Measurements from ENCODE around the gene EIF1AX. TPM values are rescaled to one million over a fixed set of nuclear protein-coding genes. Genes with fewer than 3 reads are reported as not detected.
"Not testable (repeated sequence)": the region's sequence is repeated elsewhere in the genome, so short reads cannot be mapped to it uniquely, and the experiment has no call there.

Gene EIF1AX
- total RNA-seq, 1 experiment from 2014 or later, result 77.3 TPM

DNA sequence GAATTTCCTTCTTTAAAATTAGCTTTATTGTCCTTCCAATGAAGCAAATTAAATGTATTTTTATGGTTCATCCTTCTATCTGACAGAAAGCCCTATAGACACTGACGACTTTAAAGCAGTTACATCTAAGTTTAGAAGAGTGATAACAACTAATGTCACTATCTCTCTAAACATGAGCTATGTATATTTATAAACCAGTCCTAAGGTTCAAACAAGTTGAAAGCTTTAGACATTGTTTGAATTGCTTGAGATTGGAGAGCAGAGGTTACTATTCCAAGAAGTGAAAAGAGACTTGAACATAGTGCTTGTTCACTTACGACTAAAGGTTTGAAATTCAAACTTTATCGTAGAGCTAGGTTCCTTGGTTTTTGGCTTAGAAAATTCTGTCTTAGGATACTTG lies 30.2 kb upstream of the EIF1AX start:
- no peaks in the 10 kb centered on the region for H4K20me1 ChIP-seq (ENCODE audit: insufficient read depth)
- H3K27ac ChIP-seq, result no peak overlapping the region
- ChIA-PET CTCF (no interaction called here), POLR2A (ENCODE audit: unreplicated experiment) (no interaction called here)
- H3F3A ChIP-seq (ENCODE audit: insufficient read depth, low read depth), result no peaks in the 10 kb centered on the region
- H2AFZ ChIP-seq, result no peak overlapping the region
- no peak overlapping the region for H3K4me3 ChIP-seq
- no peaks in the 10 kb centered on the region for H3K9me3 ChIP-seq (ENCODE audit: insufficient read depth, low read depth)
- BruUV-seq (replicated peaks), result no TSS peak
- DNase-seq, result no peak
- TF ChIP-seq EZH2 (IDR thresholded peaks at IDR 0.05; ENCODE audit: low read depth), result no peak
- TF ChIP-seq, protein P1, sequence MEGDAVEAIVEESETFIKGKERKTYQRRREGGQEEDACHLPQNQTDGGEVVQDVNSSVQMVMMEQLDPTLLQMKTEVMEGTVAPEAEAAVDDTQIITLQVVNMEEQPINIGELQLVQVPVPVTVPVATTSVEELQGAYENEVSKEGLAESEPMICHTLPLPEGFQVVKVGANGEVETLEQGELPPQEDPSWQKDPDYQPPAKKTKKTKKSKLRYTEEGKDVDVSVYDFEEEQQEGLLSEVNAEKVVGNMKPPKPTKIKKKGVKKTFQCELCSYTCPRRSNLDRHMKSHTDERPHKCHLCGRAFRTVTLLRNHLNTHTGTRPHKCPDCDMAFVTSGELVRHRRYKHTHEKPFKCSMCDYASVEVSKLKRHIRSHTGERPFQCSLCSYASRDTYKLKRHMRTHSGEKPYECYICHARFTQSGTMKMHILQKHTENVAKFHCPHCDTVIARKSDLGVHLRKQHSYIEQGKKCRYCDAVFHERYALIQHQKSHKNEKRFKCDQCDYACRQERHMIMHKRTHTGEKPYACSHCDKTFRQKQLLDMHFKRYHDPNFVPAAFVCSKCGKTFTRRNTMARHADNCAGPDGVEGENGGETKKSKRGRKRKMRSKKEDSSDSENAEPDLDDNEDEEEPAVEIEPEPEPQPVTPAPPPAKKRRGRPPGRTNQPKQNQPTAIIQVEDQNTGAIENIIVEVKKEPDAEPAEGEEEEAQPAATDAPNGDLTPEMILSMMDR (conservative IDR thresholded peaks at IDR 0.05), result no peak
- H3K9me2 ChIP-seq (ENCODE audit: insufficient read depth), result no peaks in the 10 kb centered on the region
- H3K36me3 ChIP-seq (ENCODE audit: low read depth), result 0 out of 2 replicates have a peak, but pooled peaks cover 8% of the 10 kb centered on the region
- no peaks in the 10 kb centered on the region for H3K27me3 ChIP-seq (ENCODE audit: insufficient read depth, low read depth)
- H3K4me2 ChIP-seq, result no peak overlapping the region
- H3K4me1 ChIP-seq (replicated peaks; ENCODE audit: insufficient read depth), result no peaks in the 10 kb centered on the region
- intact Hi-C loops (cut with micrococcal nuclease; ENCODE audit: unreplicated experiment), result no loop called here
- H3K79me2 ChIP-seq (ENCODE audit: low read depth), result no peaks in the 10 kb centered on the region

DNA sequence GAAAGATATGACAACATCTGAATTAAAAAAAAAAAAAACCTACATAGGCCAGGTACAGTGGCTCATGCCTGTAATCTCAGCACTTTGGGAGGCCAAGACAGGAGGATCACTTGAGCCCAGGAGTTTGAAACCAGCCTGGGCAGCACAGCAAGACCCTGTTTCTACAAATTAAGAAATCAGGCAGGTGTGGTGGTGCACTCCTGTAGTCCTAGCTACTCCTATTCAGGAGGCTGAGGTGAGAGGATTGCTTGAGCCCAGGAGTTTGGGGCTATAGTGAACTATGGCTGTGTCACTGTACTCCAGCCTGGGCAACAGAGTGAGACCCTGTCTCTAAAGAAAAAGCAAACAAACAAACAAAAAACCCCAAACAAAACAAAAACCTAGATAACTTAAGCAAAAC lies 20.9 kb upstream of the EIF1AX start:
- POLR2A ChIA-PET (ENCODE audit: unreplicated experiment); H3K4me3 ChIP-seq; H3K27ac ChIP-seq; H3K9me2 ChIP-seq (ENCODE audit: insufficient read depth); H3K36me3 ChIP-seq (ENCODE audit: low read depth); H3K4me2 ChIP-seq; CTCF ChIA-PET; BruUV-seq (replicated peaks); H3K79me2 ChIP-seq (ENCODE audit: low read depth); DNase-seq; H3K27me3 ChIP-seq (ENCODE audit: insufficient read depth, low read depth); H3K9me3 ChIP-seq (ENCODE audit: insufficient read depth, low read depth); intact Hi-C loops (cut with micrococcal nuclease; ENCODE audit: unreplicated experiment); H3K4me1 ChIP-seq (replicated peaks; ENCODE audit: insufficient read depth); H3F3A ChIP-seq (ENCODE audit: insufficient read depth, low read depth); H2AFZ ChIP-seq; H4K20me1 ChIP-seq (ENCODE audit: insufficient read depth): not testable (repeated sequence)

DNA sequence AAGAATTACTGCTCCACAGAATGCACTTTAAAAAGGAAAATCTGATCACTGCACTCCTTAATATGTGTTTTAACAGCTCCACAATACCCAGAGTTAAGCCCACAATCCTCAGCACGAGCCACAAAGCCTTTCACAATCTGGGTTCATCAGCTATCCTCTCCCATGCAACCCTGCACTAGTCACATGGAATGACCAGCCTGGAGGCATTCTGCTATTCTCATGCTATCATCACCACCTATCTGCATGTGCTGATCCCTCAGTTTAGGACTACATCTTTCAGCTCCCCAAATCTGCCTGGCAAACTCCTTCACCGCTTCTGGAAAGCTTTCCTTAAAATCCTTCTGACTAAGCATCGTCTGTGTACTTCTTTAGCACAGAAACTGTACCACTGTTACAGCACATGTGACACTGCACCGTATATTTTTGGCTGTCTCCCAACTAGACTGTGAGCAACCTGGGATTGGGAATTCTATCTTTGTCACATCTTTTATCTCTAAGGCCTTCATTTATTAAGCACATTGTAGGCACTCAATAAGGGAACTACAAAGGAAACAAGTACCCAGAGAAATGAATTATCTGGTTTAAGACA lies 18.3 kb upstream of the EIF1AX start:
- Histone ChIP-seq H3K4me3 (no peak overlapping the region), H3K4me2 (no peak overlapping the region), H3K27ac (no peak overlapping the region), H3K36me3 (ENCODE audit: low read depth) (no peaks in the 10 kb centered on the region), H3K9me3 (ENCODE audit: insufficient read depth, low read depth) (no peaks in the 10 kb centered on the region), H3K4me1 (replicated peaks; ENCODE audit: insufficient read depth) (no peaks in the 10 kb centered on the region), H4K20me1 (ENCODE audit: insufficient read depth) (no peaks in the 10 kb centered on the region), H2AFZ (no peak overlapping the region), H3K79me2 (ENCODE audit: low read depth) (no peaks in the 10 kb centered on the region), H3K9me2 (ENCODE audit: insufficient read depth) (no peaks in the 10 kb centered on the region), H3K27me3 (ENCODE audit: insufficient read depth, low read depth) (no peaks in the 10 kb centered on the region), H3F3A (ENCODE audit: insufficient read depth, low read depth) (no peaks in the 10 kb centered on the region)
- intact Hi-C loops (cut with micrococcal nuclease; ENCODE audit: unreplicated experiment), result no loop called here
- DNase-seq, result no peak
- CTCF ChIA-PET, result no interaction called here
- BruUV-seq (replicated peaks), result no TSS peak
- POLR2A ChIA-PET (ENCODE audit: unreplicated experiment), result no interaction called here
- TF ChIP-seq, protein P1 (conservative IDR thresholded peaks at IDR 0.05), result no peak
- TF ChIP-seq EZH2 (IDR thresholded peaks at IDR 0.05; ENCODE audit: low read depth), result no peak

DNA sequence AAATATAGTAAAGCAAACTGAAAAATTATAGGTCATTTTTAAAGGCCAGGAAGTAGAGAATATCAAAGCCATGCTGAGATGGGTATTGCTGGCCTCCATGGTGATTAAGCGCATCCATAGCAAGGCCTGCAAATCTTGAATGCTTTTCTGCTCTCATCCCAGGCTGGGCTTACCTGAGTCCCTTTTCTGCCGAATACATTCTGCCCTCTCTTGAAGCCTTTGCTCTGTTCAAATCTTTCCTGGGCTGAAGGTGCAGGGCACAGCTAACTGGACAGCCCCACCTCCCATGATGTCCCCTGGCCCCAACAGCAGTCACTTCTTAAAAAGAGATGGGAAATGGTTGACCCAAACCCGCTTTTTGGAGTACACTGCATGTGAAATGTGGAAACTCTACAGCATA lies 10.1 kb upstream of the EIF1AX start:
- Histone ChIP-seq H2AFZ (no peak overlapping the region), H3K9me2 (ENCODE audit: insufficient read depth) (no peaks in the 10 kb centered on the region), H3K27me3 (ENCODE audit: insufficient read depth, low read depth) (no peaks in the 10 kb centered on the region), H3K79me2 (ENCODE audit: low read depth) (no peaks in the 10 kb centered on the region), H3K4me1 (replicated peaks; ENCODE audit: insufficient read depth) (no peaks in the 10 kb centered on the region), H4K20me1 (ENCODE audit: insufficient read depth) (no peaks in the 10 kb centered on the region), H3K4me3 (no peak overlapping the region), H3K9me3 (ENCODE audit: insufficient read depth, low read depth) (no peaks in the 10 kb centered on the region), H3K36me3 (ENCODE audit: low read depth) (no peaks in the 10 kb centered on the region), H3K4me2 (no peak overlapping the region), H3K27ac (no peak overlapping the region), H3F3A (ENCODE audit: insufficient read depth, low read depth) (no peaks in the 10 kb centered on the region)
- no TSS peak for BruUV-seq (replicated peaks)
- DNase-seq, result no peak
- intact Hi-C loops (cut with micrococcal nuclease; ENCODE audit: unreplicated experiment), result no loop called here
- no peak for TF ChIP-seq EZH2 (IDR thresholded peaks at IDR 0.05; ENCODE audit: low read depth)
- TF ChIP-seq, protein P1 (conservative IDR thresholded peaks at IDR 0.05), result no peak
- ChIA-PET CTCF (no interaction called here), POLR2A (ENCODE audit: unreplicated experiment) (no interaction called here)
